Natural killer cell treated with Interleukin-12 subunit alpha and Interleukin-12 subunit beta and Interleukin-15 and Interleukin-18, amount 100 ng/mL, for 72 hours (primary cell): Measurements from ENCODE around the gene IL6. TPM values are rescaled to one million over a fixed set of nuclear protein-coding genes. Genes with fewer than 3 reads are reported as not detected.
"Not testable (repeated sequence)": the region's sequence is repeated elsewhere in the genome, so short reads cannot be mapped to it uniquely, and the experiment has no call there.

Source experiments
- ATAC-seq, 2 donors: fragments of 150-1000 bp; cut with Tn5 transposase in 1 of 2; sonication (Bioruptor Pico), chemical (Tn5 transposase) in 1 of 2; 2 replicates each; pipeline ENCODE4 v1.10.0; 2021
- DNase-seq: peaks from one replicate; pipeline ENCODE4 v3.0.0; 2022; ENCODE audit warnings: low spot score
- H3K27ac Mint-ChIP-seq, 2 donors: 1 replicate in 1 of 2; 2 replicates in 1 of 2; pipeline ENCODE4 v1.8.0; 2022; ENCODE audit warnings: mixed read lengths in 2 of 2, mild to moderate bottlenecking in 1 of 2, moderate library complexity in 1 of 2
- H3K27me3 Mint-ChIP-seq, 2 donors: 1 replicate in 1 of 2; 2 replicates in 1 of 2; pipeline ENCODE4 v1.8.0; 2022; ENCODE audit warnings: mixed read lengths in 2 of 2
- H3K36me3 Mint-ChIP-seq: one replicate; pipeline ENCODE4 v1.8.0; 2022; ENCODE audit warnings: mixed read lengths
- H3K4me1 Mint-ChIP-seq, 2 donors: 1 replicate in 1 of 2; 2 replicates in 1 of 2; pipeline ENCODE4 v1.8.0; 2022; ENCODE audit warnings: low read depth in 2 of 2, mixed read lengths in 2 of 2, mild to moderate bottlenecking in 1 of 2
- H3K4me3 Mint-ChIP-seq: one replicate; pipeline ENCODE4 v1.8.0; 2022; ENCODE audit warnings: mixed read lengths
- H3K9me3 Mint-ChIP-seq: 2 replicates; pipeline ENCODE4 v1.8.0; 2022; ENCODE audit warnings: mixed read lengths
- total RNA-seq, 2 donors: library from RNA; stranded (reverse); gene quantifications; one replicate each; pipeline ENCODE4 v1.2.3, GENCODE V29; 2022

IL6 gene
- total RNA-seq, 2 donors from 2014 or later, result 151 to 253 TPM

DNA sequence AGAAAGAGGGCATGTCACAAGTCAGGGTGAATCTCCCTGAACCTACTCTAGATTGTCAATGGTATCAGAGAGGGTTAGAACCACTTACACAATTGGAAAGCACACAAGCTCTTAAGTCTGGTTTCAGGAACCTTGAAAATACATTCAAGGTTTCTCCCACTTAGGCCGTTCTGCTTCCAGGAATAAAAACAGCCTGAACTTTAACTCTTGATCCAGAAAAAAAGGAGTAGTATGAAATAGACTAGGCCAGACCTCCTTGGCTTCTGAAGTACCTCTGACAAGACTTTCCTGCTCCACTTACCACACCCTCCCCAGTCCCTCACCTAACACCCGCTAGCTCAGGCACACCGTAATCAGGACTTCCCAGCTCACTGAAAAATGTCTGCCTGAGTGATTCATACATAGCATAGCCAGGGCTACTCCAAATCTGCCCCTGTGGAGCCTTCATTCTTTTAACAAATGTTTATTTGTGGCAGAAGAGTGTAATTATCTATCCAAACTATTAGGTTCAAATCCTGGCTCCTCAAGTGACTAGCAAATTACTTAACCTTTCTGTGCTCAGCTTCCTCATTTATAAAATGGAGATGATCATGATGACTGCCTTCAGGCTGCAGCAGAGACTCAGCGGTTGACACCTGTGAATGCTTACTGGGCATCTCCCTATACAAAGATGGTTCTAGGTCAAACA, 30.3 kb upstream of the IL6 start:
- H3K4me1 Mint-ChIP-seq, result peaks cover 45 to 72% of the 10 kb centered on the region in 2 donors
- H3K27me3 Mint-ChIP-seq, result peaks cover 0 to 18% of the 10 kb centered on the region in 2 donors
- DNase-seq, result no peak
- peak overlapping the region; percentile 51 for H3K4me3 Mint-ChIP-seq
- peak overlapping the region; percentile 68 to 94 for H3K27ac Mint-ChIP-seq
- ATAC-seq, result peak in 1 of 2 donors; percentile 48
- H3K36me3 Mint-ChIP-seq, result peaks cover 14% of the 10 kb centered on the region
- peaks cover 4% of the 10 kb centered on the region for H3K9me3 Mint-ChIP-seq

DNA sequence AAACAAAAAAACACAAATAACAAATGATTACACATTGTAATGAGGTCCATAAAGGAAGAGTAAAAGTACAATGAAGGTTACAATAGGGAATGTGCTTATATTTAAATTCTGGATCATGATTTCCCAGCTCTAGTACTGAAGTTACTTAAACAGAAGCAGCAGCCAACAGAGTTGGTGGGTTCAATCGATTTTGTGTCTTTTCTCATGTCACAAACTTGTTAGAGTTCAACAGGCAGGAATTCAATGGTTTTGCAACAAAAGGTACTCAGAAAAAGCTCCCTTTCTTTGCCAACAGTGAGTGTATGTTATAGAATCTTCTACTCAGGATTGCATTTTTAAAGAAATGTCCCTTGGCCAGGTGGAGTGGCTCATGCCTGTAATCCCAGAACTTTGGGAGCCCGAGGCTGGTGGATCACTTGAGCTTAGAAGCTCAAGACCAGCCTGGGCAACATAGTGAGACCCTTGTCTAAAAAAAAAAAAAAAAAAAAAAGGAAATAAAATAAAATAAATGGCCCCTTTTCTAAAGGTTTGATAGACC, 29.6 kb upstream of the IL6 start:
- Mint-ChIP-seq H3K4me3 (peak overlapping the region; percentile 92), H3K36me3 (peaks cover 14% of the 10 kb centered on the region), H3K4me1 (peaks cover 45 to 72% of the 10 kb centered on the region in 2 donors), H3K9me3 (peaks cover 4% of the 10 kb centered on the region), H3K27me3 (peaks cover 0 to 18% of the 10 kb centered on the region in 2 donors), H3K27ac (peak overlapping the region; percentile 90 to 94)
- DNase-seq (no peak), ATAC-seq (no peak)

- Mint-ChIP-seq H3K9me3 (peaks cover 4% of the 10 kb centered on the region), H3K27ac (peak overlapping the region; percentile 90 to 94), H3K4me1 (peaks cover 45 to 72% of the 10 kb centered on the region in 2 donors), H3K4me3 (peak overlapping the region; percentile 92), H3K27me3 (peaks cover 0 to 15% of the 10 kb centered on the region in 2 donors), H3K36me3 (peaks cover 14% of the 10 kb centered on the region)
- peak; percentile 65 for DNase-seq
- peak; percentile 80 to 82 for ATAC-seq
Observed at GRCh38 chr7:22697876-22698606, 29.0 kb upstream of the IL6 start.

- peak overlapping the region; percentile 92 for H3K4me3 Mint-ChIP-seq
- peaks cover 0 to 17% of the 10 kb centered on the region in 2 donors for H3K27me3 Mint-ChIP-seq
- ATAC-seq, result peak in 1 of 2 donors; percentile 64
- peaks cover 11% of the 10 kb centered on the region for H3K36me3 Mint-ChIP-seq
- peaks cover 4% of the 10 kb centered on the region for H3K9me3 Mint-ChIP-seq
- DNase-seq, result no peak
- peak overlapping the region; percentile 90 to 94 for H3K27ac Mint-ChIP-seq
- peaks cover 45 to 68% of the 10 kb centered on the region in 2 donors for H3K4me1 Mint-ChIP-seq
Observed at GRCh38 chr7:22698767-22699166, 28.2 kb upstream of the IL6 start.

DNA sequence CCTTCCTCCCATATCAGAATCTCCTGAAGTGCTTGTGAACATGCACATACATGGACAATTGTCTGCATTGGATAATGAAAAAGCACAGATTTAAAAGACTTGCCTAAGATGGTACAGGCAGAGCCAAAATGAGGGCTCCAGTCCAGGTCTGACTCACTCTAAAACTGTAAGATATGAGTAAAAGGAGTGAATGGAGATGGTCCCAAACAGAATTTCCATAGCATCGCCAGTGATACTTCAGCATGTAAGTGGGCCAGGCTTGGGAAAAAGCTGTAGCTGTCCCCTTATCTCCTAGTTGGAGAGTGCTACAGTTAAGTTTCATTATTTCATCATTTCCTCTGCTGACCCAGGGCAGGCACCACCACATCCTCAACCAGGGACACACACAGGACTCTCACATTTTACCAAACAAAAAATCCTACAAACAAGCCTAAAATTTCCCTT, 26.4 kb upstream of the IL6 start:
- H3K27ac Mint-ChIP-seq, result peak overlapping the region; percentile 53 to 68
- H3K36me3 Mint-ChIP-seq, result peaks cover 11% of the 10 kb centered on the region
- peaks cover 35 to 49% of the 10 kb centered on the region in 2 donors for H3K4me1 Mint-ChIP-seq
- H3K4me3 Mint-ChIP-seq, result peak overlapping the region; percentile 41
- peaks cover 4% of the 10 kb centered on the region for H3K9me3 Mint-ChIP-seq
- ATAC-seq (peak; percentile 62 to 81), DNase-seq (no peak)
- peaks cover 0 to 14% of the 10 kb centered on the region in 2 donors for H3K27me3 Mint-ChIP-seq

- peaks cover 0 to 9% of the 10 kb centered on the region in 2 donors for H3K27me3 Mint-ChIP-seq
- H3K27ac Mint-ChIP-seq, result peak overlapping the region in 1 of 2 donors; percentile 59
- peaks cover 4% of the 10 kb centered on the region for H3K9me3 Mint-ChIP-seq
- peaks cover 11% of the 10 kb centered on the region for H3K36me3 Mint-ChIP-seq
- H3K4me3 Mint-ChIP-seq, result no peak overlapping the region
- ATAC-seq (no peak), DNase-seq (no peak)
- H3K4me1 Mint-ChIP-seq, result peaks cover 24 to 31% of the 10 kb centered on the region in 2 donors
Observed at GRCh38 chr7:22702516-22702915, 24.5 kb upstream of the IL6 start.

GRCh38 chr7:22703107-22703855, 23.7 kb upstream of the IL6 start:
- H3K27me3 Mint-ChIP-seq, DNase-seq, H3K36me3 Mint-ChIP-seq, ATAC-seq, H3K9me3 Mint-ChIP-seq, H3K4me3 Mint-ChIP-seq: not testable (repeated sequence)
- H3K27ac Mint-ChIP-seq, result peak overlapping the region in 1 of 2 donors; percentile 59
- H3K4me1 Mint-ChIP-seq, result peaks cover 18 to 25% of the 10 kb centered on the region in 2 donors

DNA sequence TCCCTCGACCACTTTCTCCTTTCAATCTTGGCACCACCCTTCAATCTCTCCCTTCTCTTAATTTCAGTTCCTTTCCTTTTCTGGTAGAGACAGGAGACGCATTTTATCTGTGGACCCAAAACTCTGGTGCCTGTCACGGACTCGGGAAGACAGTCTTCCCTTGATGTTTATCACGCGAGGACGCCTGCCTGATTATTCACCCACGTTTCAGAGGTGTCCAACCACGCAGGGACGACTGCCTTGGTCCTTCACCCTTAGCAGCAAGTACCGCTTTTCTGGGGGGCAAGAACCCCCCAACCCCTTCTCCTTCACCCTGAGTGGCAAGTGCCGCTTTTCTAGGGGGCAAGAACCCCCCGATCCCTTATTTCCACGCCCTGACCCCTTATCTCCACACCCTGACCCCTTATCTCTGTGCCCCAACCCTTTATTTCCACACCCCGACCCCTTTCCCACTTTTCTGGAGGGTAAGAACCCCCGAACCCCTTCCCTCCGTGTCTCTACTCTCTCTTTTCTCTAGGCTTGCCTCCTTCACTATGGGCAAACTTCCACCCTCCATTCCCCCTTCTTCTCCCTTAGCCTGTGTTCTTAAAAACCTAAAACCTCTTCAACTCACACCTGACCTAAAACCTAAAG, 22.9 kb upstream of the IL6 start:
- H3K27me3 Mint-ChIP-seq, H3K9me3 Mint-ChIP-seq, ATAC-seq, H3K27ac Mint-ChIP-seq, H3K36me3 Mint-ChIP-seq, H3K4me3 Mint-ChIP-seq, DNase-seq: not testable (repeated sequence)
- peaks cover 10 to 16% of the 10 kb centered on the region in 2 donors for H3K4me1 Mint-ChIP-seq

DNA sequence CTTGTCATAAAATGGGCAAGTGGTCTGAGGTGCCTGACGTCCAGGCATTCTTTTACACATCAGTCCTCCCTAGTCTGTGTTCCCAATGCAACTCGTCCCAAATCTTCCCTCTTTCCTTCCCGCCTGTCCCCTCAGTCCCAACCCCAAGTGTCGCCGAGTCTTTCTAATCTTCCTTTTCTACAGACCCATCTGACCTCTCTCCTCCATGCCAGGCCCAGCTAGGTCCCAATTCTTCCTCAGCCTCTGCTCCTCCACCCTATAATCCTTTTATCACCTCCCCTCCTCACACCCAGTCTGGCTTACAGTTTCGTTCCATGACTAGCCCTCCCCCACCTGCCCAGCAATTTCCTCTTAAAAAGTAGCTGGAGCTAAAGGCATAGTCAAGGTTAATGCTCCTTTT, 22.3 kb upstream of the IL6 start:
- H3K9me3 Mint-ChIP-seq, H3K36me3 Mint-ChIP-seq, H3K27me3 Mint-ChIP-seq, H3K4me3 Mint-ChIP-seq, DNase-seq, ATAC-seq, H3K27ac Mint-ChIP-seq: not testable (repeated sequence)
- peaks cover 9 to 15% of the 10 kb centered on the region in 2 donors for H3K4me1 Mint-ChIP-seq

GRCh38 chr7:22705874-22706273, 21.1 kb upstream of the IL6 start:
- H3K4me3 Mint-ChIP-seq, H3K4me1 Mint-ChIP-seq, H3K27me3 Mint-ChIP-seq, H3K9me3 Mint-ChIP-seq, H3K36me3 Mint-ChIP-seq, H3K27ac Mint-ChIP-seq, ATAC-seq, DNase-seq: not testable (repeated sequence)

DNA sequence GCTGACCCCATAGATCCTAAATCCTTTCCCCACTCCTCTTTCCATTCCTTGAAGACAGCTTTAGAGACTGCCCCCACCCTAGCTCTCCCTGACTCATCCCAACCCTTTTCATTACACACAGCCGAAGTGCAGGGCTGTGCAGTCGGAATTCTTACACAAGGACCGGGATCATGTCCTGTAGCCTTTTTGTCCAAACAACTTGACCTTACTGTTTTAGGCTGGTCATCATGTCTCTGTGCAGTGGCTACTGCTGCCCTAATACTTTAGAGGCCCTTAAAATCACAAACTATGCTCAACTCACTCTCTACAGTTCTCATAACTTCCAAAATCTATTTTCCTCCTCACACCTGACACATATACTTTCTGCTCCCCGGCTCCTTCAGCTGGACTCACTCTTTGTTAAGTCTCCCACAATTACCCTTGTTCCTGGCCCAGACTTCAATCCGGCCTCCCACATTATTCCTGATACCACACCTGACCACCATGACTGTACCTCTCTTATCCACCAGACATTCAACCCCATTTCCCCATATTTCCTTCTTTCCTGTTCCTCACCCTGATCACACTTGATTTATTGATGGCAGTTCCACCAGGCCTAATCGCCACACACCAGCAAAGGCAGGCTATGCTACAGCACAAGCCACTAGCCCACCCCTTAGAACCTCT, 19.8 kb upstream of the IL6 start:
- H3K9me3 Mint-ChIP-seq, DNase-seq, H3K27me3 Mint-ChIP-seq, H3K27ac Mint-ChIP-seq, ATAC-seq, H3K4me3 Mint-ChIP-seq, H3K4me1 Mint-ChIP-seq, H3K36me3 Mint-ChIP-seq: not testable (repeated sequence)

- H3K9me3 Mint-ChIP-seq, ATAC-seq, H3K4me1 Mint-ChIP-seq, H3K27ac Mint-ChIP-seq, H3K4me3 Mint-ChIP-seq, H3K36me3 Mint-ChIP-seq, DNase-seq: not testable (repeated sequence)
- peaks cover 0 to 11% of the 10 kb centered on the region in 2 donors for H3K27me3 Mint-ChIP-seq
Observed at GRCh38 chr7:22708214-22708613, 18.8 kb upstream of the IL6 start.

DNA sequence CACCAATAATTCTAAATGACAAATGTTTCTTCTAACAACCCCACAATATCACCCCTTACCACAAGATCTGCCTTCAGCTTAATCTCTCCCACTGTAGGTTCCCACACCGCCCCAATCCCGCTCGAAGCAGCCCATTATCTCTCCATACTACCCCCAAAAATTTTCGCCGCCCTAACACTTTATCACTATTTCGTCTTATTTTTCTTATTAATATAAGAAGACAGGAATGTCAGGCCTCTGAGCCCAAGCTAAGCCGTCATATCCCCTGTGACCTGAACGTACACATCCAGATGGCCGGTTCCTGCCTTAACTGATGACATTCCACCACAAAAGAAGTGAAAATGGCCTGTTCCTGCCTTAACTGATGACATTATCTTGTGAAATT, 18.3 kb upstream of the IL6 start:
- not testable (repeated sequence) for H3K27ac Mint-ChIP-seq, DNase-seq, H3K27me3 Mint-ChIP-seq, H3K4me1 Mint-ChIP-seq, H3K4me3 Mint-ChIP-seq, ATAC-seq, H3K36me3 Mint-ChIP-seq, H3K9me3 Mint-ChIP-seq
